Endothelial cell of umbilical vein (primary cell): ENCODE results near the gene GLRX. TPM values are rescaled to one million over a fixed set of nuclear protein-coding genes. Genes with fewer than 3 reads are reported as not detected.

Source experiments
- BruUV-seq: library from RNA; stranded (reverse); fragments of 400-500 nt; replicated peaks from 2 replicates; lab custom pipeline; 2021; lab: Mats Ljungman, UMichigan
- CTCF ChIA-PET: fragments of 300-600, 350-600 bp; sonication (Branson Sonifier 250); formaldehyde crosslinking; loops from one replicate; lab custom pipeline; 2021; ENCODE audit warnings: antibody characterized with exemption, inconsistent platforms; lab: Charles Lee
- POLR2A ChIA-PET: fragments of 300-600, 350-600 bp; sonication (Branson Sonifier 250); formaldehyde crosslinking; loops from one replicate; lab custom pipeline; 2021; ENCODE audit warnings: antibody characterized with exemption, inconsistent platforms; lab: Charles Lee
- DNase-seq: peaks from one replicate; pipeline ENCODE4 v3.0.0-alpha.2; 2011; ENCODE audit warnings: low read depth, low spot score
- FAIRE-seq: peaks from 2 replicates; lab custom pipeline; 2011; peaks lifted over from hg19 to GRCh38; lab: Jason Lieb, UNC
- H2AFZ ChIP-seq: 2 replicates; pipeline ENCODE4 v1.6.0; 2012; ENCODE audit warnings: low read depth, low read length, control low read depth, inconsistent platforms
- H3K27ac ChIP-seq: 2 replicates; pipeline ENCODE4 v1.5.1; 2011; ENCODE audit warnings: low read depth, mild to moderate bottlenecking, control low read depth, low read length, moderate library complexity; ENCODE audit not compliant: insufficient read depth
- H3K27me3 ChIP-seq, 2 experiments: 2 replicates each; pipeline versions ENCODE4 v1.6.0 to v1.6.1; 2011; ENCODE audit warnings: low read length in 2 of 2, mixed read lengths in 1 of 2; ENCODE audit not compliant: control insufficient read depth in 2 of 2, insufficient read depth in 2 of 2
- H3K36me3 ChIP-seq, 2 experiments: 2 replicates in 1 of 2; 3 replicates in 1 of 2; pipeline ENCODE4 v1.5.1; 2011; ENCODE audit warnings: low read length in 2 of 2, mild to moderate bottlenecking in 1 of 2, moderate library complexity in 1 of 2; ENCODE audit not compliant: control insufficient read depth in 2 of 2, insufficient read depth in 2 of 2; ENCODE audit errors: extremely low read depth in 1 of 2
- H3K4me1 ChIP-seq: 3 replicates; pipeline ENCODE4 v1.5.1; 2011; ENCODE audit warnings: mild to moderate bottlenecking, low read length; ENCODE audit not compliant: control insufficient read depth, insufficient read depth; ENCODE audit errors: extremely low read depth
- H3K4me2 ChIP-seq: 2 replicates; pipeline ENCODE4 v1.6.1; 2011; ENCODE audit warnings: low read length, control low read depth, mixed read lengths; ENCODE audit not compliant: insufficient read depth
- H3K4me3 ChIP-seq, 3 experiments: fragments of 200-600 bp in 1 of 3; sonication (generic), shearing (Covaris generic) in 1 of 3; replicated peaks in 1 of 3; 2 replicates each; pipeline ENCODE4 v1.5.1; 2011 to 2016; ENCODE audit warnings: control low read depth in 3 of 3, low read length in 3 of 3, mild to moderate bottlenecking in 2 of 3, inconsistent platforms in 1 of 3, low read depth in 1 of 3, moderate library complexity in 1 of 3; ENCODE audit not compliant: insufficient read depth in 1 of 3
- H3K79me2 ChIP-seq: 2 replicates; pipeline ENCODE4 v1.6.0; 2012; ENCODE audit warnings: low read length, inconsistent platforms; ENCODE audit not compliant: control insufficient read depth, insufficient read depth
- H3K9ac ChIP-seq: replicated peaks from 2 replicates; pipeline ENCODE3; 2011; ENCODE audit warnings: low read length, control low read depth; ENCODE audit not compliant: insufficient read depth; ENCODE audit errors: extremely low read depth
- H3K9me1 ChIP-seq: replicated peaks from 3 replicates; pipeline ENCODE4 v1.6.0; 2011; ENCODE audit warnings: mild to moderate bottlenecking, low read length; ENCODE audit not compliant: control insufficient read depth, insufficient read depth; ENCODE audit errors: extremely low read depth
- H3K9me3 ChIP-seq: replicated peaks from 2 replicates; pipeline ENCODE4 v1.5.1; 2012; ENCODE audit warnings: low read length, inconsistent platforms; ENCODE audit not compliant: control insufficient read depth, insufficient read depth
- H4K20me1 ChIP-seq: replicated peaks from 2 replicates; pipeline ENCODE3; 2011; ENCODE audit warnings: mild to moderate bottlenecking, low read length; ENCODE audit not compliant: control insufficient read depth, insufficient read depth; ENCODE audit errors: extremely low read depth
- EZH2 ChIP-seq: IDR thresholded peaks from 2 replicates; pipeline ENCODE4 v1.6.1; 2012; ENCODE audit warnings: borderline replicate concordance, low read depth, mild to moderate bottlenecking, moderate library complexity, low read length, inconsistent platforms; ENCODE audit not compliant: severe bottlenecking
- FOS ChIP-seq: IDR thresholded peaks from 2 replicates; pipeline ENCODE4 v1.6.1; 2011; ENCODE audit warnings: mild to moderate bottlenecking, low read length, moderate library complexity, borderline replicate concordance; ENCODE audit not compliant: insufficient read depth
- GATA2 ChIP-seq: IDR thresholded peaks from 2 replicates; pipeline ENCODE4 v1.7.0; 2011; ENCODE audit warnings: low read depth, mild to moderate bottlenecking, moderate library complexity, mixed read lengths, low read length; ENCODE audit not compliant: insufficient read length, insufficient read depth
- JUN ChIP-seq: IDR thresholded peaks from 2 replicates; pipeline ENCODE4 v1.6.1; 2011; ENCODE audit warnings: borderline replicate concordance, low read depth; ENCODE audit not compliant: insufficient read length, insufficient read depth
- MAX ChIP-seq: IDR thresholded peaks from 2 replicates; pipeline ENCODE4 v1.6.1; 2011; ENCODE audit not compliant: insufficient read depth, insufficient read length
- MYC ChIP-seq: IDR thresholded peaks from one replicate; pipeline ENCODE4 v1.6.1; 2011; ENCODE audit warnings: mild to moderate bottlenecking, low read depth, low read length
- POLR2A ChIP-seq: IDR thresholded peaks from 2 replicates; pipeline ENCODE4 v1.6.1; 2012; ENCODE audit warnings: low read depth, mild to moderate bottlenecking, control low read depth, low read length
- POLR2AphosphoS5 ChIP-seq: IDR thresholded peaks from 2 replicates; pipeline ENCODE4 v1.6.1; 2012; ENCODE audit warnings: low read depth, mild to moderate bottlenecking, control low read depth, low read length, moderate library complexity; ENCODE audit not compliant: insufficient read depth
- dilution Hi-C: fragments of 300-500 bp; cut with MboI; formaldehyde crosslinking; loops from one replicate; pipeline ENCODE4 v1.15.0; 2019; ENCODE audit warnings: low sequenced_read_pairs; ENCODE audit not compliant: extremely low pct_ligation_motif_present
- intact Hi-C: fragments of 100-400 bp; cut with micrococcal nuclease; formaldehyde crosslinking; loops from one replicate; pipeline ENCODE4 v1.10.0; 2022
- polyA plus RNA-seq, 4 experiments: library from polyadenylated mRNA; depleted of rRNA in 3 of 4; stranded (reverse) in 3 of 4; unstranded in 1 of 4; fragments of >200 nt; gene quantifications; 2 replicates each; pipeline versions ENCODE4 v1.2.1 to v1.2.3, GENCODE V29; 2011 to 2012; ENCODE audit warnings: missing spikeins in 1 of 4
- total RNA-seq: library from RNA; stranded (reverse); gene quantifications from 2 replicates; pipeline ENCODE4 v1.2.3, GENCODE V29; 2021

GLRX gene
- total and polyA plus RNA-seq, 2 donors (not counting 3 experiments of a cell fraction or from before 2014, with no cell fraction given) = 14.2 to 40.3 TPM

GRCh38 chr5:95827892-95828246 is 5.3 kb upstream of the GLRX start:
- H3K9me3 ChIP-seq = no peaks in the 10 kb centered on the region
- H3K9ac ChIP-seq = no peak overlapping the region
- TF ChIP-seq MYC (no peak), GATA2 (no peak), FOS (no peak), POLR2AphosphoS5 (no peak), POLR2A (no peak)
- H3K27ac ChIP-seq = no peak overlapping the region
- H3K4me3 ChIP-seq = no peak overlapping the region
- H3K4me2 ChIP-seq = no peak overlapping the region
- dilution Hi-C loops = loop anchor here (25.0 kb wide), 1 partner anchor 191 kb away; the partner anchor contains the start of gene RFESD
- no TSS peak for BruUV-seq
- H4K20me1 ChIP-seq = no peaks in the 10 kb centered on the region
- no peak overlapping the region for H2AFZ ChIP-seq
- no peaks in the 10 kb centered on the region for H3K36me3 ChIP-seq
- intact Hi-C loops = no loop called here
- no peak for DNase-seq
- no peak for FAIRE-seq
- H3K27me3 ChIP-seq = peaks cover 0 to 6% of the 10 kb centered on the region in 2 experiments
- no peaks in the 10 kb centered on the region for H3K9me1 ChIP-seq
- POLR2A ChIA-PET = no interaction called here
- CTCF ChIA-PET = no interaction called here
- no peaks in the 10 kb centered on the region for H3K79me2 ChIP-seq
- peaks cover 18% of the 10 kb centered on the region for H3K4me1 ChIP-seq

DNA sequence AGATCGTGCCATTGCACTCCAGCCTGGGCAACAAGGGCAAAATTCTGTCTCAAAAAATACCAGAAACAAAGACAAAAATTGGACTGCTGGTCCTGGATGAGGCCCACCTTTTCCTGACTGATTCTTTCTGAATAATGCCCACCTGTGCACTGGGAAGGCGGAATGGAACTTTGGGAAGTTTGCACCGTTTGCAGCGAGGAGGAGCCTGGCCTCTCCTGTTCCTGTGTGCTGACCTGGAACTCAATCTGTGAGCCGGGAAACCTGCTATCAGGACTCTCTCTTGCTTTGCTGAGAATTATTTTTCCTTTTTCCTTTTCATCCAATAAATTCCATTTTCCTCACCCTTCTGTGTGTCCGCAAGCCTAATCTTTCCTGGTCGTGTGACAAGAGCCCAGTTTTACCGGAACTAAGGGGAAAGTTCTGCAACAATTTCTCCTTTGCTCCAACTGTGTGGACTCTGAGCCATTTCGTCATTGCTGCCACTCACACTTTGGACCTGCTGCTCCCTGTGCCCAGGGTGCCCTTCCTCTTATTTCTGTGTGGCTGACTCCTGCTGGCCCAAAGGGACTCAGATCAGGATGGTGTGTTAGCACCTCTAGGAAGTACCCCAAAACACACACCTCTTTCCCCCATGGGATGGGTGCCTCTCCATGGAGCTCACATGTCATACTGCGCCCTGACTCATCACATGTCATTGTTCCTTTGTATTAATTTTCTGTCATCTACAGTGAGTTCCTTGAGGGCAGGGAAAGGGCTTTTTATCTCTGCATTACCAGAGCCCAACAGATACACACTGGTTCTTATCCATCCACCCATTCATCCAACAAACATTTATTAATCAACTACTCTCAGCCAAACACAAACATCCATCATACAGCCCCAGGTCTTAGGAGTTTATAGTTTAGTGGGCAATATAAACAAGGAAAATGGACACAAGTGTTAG is 4.7 kb upstream of the GLRX start:
- H3K27ac ChIP-seq = no peak overlapping the region
- H3K9me3 ChIP-seq = no peaks in the 10 kb centered on the region
- H3K4me1 ChIP-seq = peaks cover 21% of the 10 kb centered on the region
- BruUV-seq = no TSS peak
- H2AFZ ChIP-seq = no peak overlapping the region
- no peaks in the 10 kb centered on the region for H3K9me1 ChIP-seq
- DNase-seq (no peak), FAIRE-seq (no peak)
- POLR2A ChIA-PET = no interaction called here
- no peaks in the 10 kb centered on the region for H4K20me1 ChIP-seq
- peaks cover 0 to 6% of the 10 kb centered on the region in 2 experiments for H3K27me3 ChIP-seq
- dilution Hi-C loops = loop anchor here (25.0 kb wide), 1 partner anchor 190 kb away; the partner anchor contains the start of gene RFESD
- no peak overlapping the region for H3K4me3 ChIP-seq
- no peak overlapping the region for H3K9ac ChIP-seq
- H3K4me2 ChIP-seq = no peak overlapping the region
- TF ChIP-seq GATA2 (no peak), MAX (no peak), JUN (no peak), FOS (no peak), EZH2 (no peak)
- no peaks in the 10 kb centered on the region for H3K79me2 ChIP-seq
- CTCF ChIA-PET = interaction anchor here (0.8 kb wide), 1 partner anchor 46 kb away, joined by 3 read pairs; no protein-coding TSS in a partner anchor
- intact Hi-C loops = no loop called here
- no peaks in the 10 kb centered on the region for H3K36me3 ChIP-seq
